Panc1 (cell line): ENCODE measurements around the gene CDH10.

Experiments used
- CTCF ChIP-seq: fragments of 450-650 bp; IDR thresholded peaks from 2 replicates; pipeline ENCODE4 v1.5.1; 2017; ENCODE audit warnings: mild to moderate bottlenecking
- POLR2AphosphoS5 ChIP-seq: IDR thresholded peaks from 2 replicates; pipeline ENCODE4 v1.6.1; 2012; ENCODE audit warnings: mild to moderate bottlenecking, low read depth, low read length, moderate library complexity
- REST ChIP-seq, 2 experiments: IDR thresholded peaks; 2 replicates each; pipeline ENCODE4 v1.6.1; 2011 to 2012; ENCODE audit warnings: low read depth in 2 of 2, control low read depth in 1 of 2, low read length in 1 of 2, mild to moderate bottlenecking in 1 of 2, moderate library complexity in 1 of 2; ENCODE audit not compliant: insufficient read depth in 1 of 2
- SIN3A ChIP-seq: IDR thresholded peaks from 2 replicates; pipeline ENCODE4 v1.6.1; 2012; ENCODE audit warnings: low read depth, mild to moderate bottlenecking, low read length, moderate library complexity, borderline replicate concordance; ENCODE audit not compliant: insufficient read depth
- TCF7L2 ChIP-seq: IDR thresholded peaks from 2 replicates; pipeline ENCODE4 v1.6.1; 2011; ENCODE audit warnings: mild to moderate bottlenecking, low read depth, low read length, inconsistent platforms

- TF ChIP-seq CTCF (no peak), SIN3A (no peak), TCF7L2 (no peak), REST (IDR thresholded peaks at IDR 0.05; ENCODE audit: insufficient read depth in 1 of 2, low read depth in 2 of 2, low read length in 1 of 2) (no peak), POLR2AphosphoS5 (no peak)
Observed at GRCh38 chr5:24643156-24643555, 1.6 kb downstream of the CDH10 start.
